ENCODE data around the gene DDX51.

- TF ChIP-seq CTCF (conservative IDR thresholded peaks at IDR 0.05) (no peak), ZFX (IDR thresholded peaks at IDR 0.05) (no peak)
These were observed 28.6 kb downstream of the DDX51 start for GRCh38 chr12:132115500-132115899.
